ENCODE data around the gene HHIPL1. TPM values are rescaled to one million over a fixed set of nuclear protein-coding genes. Genes with fewer than 3 reads are reported as not detected.

HHIPL1 gene
- total and polyA plus RNA-seq, 2 donors (not counting 3 experiments of a cell fraction or from before 2014, with no cell fraction given), result 1.3 to 2.1 TPM

- H3K4me1 ChIP-seq (ENCODE audit: control insufficient read depth, extremely low read depth, insufficient read depth, low read length), result no peaks in the 10 kb centered on the region
- DNase-seq (ENCODE audit: low read depth, low spot score) (no peak), FAIRE-seq (no peak)
- H3K79me2 ChIP-seq (ENCODE audit: control insufficient read depth, insufficient read depth, low read length), result no peaks in the 10 kb centered on the region
- intact Hi-C loops (cut with micrococcal nuclease) (no loop called here), dilution Hi-C loops (cut with MboI; ENCODE audit: extremely low pct_ligation_motif_present, low sequenced_read_pairs) (no loop called here)
- H3K36me3 ChIP-seq (ENCODE audit: control insufficient read depth in 2 of 2, extremely low read depth in 1 of 2, insufficient read depth in 2 of 2, low read length in 2 of 2), result no peaks in the 10 kb centered on the region
- CTCF ChIA-PET, result interaction anchor here (0.8 kb wide), 1 partner anchor 12 kb away, joined by 3 read pairs; no protein-coding TSS in a partner anchor
- H3K4me2 ChIP-seq (ENCODE audit: insufficient read depth, low read length), result no peak overlapping the region
- H3K27me3 ChIP-seq (ENCODE audit: control insufficient read depth in 2 of 2, insufficient read depth in 2 of 2, low read length in 2 of 2), result peaks cover 0 to under 1% of the 10 kb centered on the region in 2 experiments
- TF ChIP-seq POLR2AphosphoS5 (IDR thresholded peaks at IDR 0.05; ENCODE audit: insufficient read depth, low read depth, low read length), result no peak
- TF ChIP-seq GATA2 (IDR thresholded peaks at IDR 0.05; ENCODE audit: insufficient read depth, insufficient read length, low read depth, low read length), result no peak
- TF ChIP-seq, protein P1, sequence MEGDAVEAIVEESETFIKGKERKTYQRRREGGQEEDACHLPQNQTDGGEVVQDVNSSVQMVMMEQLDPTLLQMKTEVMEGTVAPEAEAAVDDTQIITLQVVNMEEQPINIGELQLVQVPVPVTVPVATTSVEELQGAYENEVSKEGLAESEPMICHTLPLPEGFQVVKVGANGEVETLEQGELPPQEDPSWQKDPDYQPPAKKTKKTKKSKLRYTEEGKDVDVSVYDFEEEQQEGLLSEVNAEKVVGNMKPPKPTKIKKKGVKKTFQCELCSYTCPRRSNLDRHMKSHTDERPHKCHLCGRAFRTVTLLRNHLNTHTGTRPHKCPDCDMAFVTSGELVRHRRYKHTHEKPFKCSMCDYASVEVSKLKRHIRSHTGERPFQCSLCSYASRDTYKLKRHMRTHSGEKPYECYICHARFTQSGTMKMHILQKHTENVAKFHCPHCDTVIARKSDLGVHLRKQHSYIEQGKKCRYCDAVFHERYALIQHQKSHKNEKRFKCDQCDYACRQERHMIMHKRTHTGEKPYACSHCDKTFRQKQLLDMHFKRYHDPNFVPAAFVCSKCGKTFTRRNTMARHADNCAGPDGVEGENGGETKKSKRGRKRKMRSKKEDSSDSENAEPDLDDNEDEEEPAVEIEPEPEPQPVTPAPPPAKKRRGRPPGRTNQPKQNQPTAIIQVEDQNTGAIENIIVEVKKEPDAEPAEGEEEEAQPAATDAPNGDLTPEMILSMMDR (IDR thresholded peaks at IDR 0.05; ENCODE audit: extremely low read depth in 1 of 2, insufficient read depth in 1 of 2, low read depth in 1 of 2, low read length in 2 of 2), result no peak
- TF ChIP-seq EZH2 (IDR thresholded peaks at IDR 0.05; ENCODE audit: borderline replicate concordance, low read depth, low read length, severe bottlenecking), result no peak
- TF ChIP-seq MYC (IDR thresholded peaks at IDR 0.05; ENCODE audit: low read depth, low read length), result no peak
- no peak for TF ChIP-seq FOS (IDR thresholded peaks at IDR 0.05; ENCODE audit: borderline replicate concordance, insufficient read depth, low read length)
- TF ChIP-seq POLR2A (IDR thresholded peaks at IDR 0.05; ENCODE audit: low read depth, low read length), result no peak
- TF ChIP-seq MAX (IDR thresholded peaks at IDR 0.05; ENCODE audit: insufficient read depth, insufficient read length), result no peak
- TF ChIP-seq JUN (IDR thresholded peaks at IDR 0.05; ENCODE audit: borderline replicate concordance, insufficient read depth, insufficient read length, low read depth), result no peak
- POLR2A ChIA-PET, result no interaction called here
- no peak overlapping the region for H2AFZ ChIP-seq (ENCODE audit: low read depth, low read length)
- H3K9me1 ChIP-seq (replicated peaks; ENCODE audit: control insufficient read depth, extremely low read depth, insufficient read depth, low read length), result no peaks in the 10 kb centered on the region
- BruUV-seq (replicated peaks), result no TSS peak
- no peak overlapping the region for H3K27ac ChIP-seq (ENCODE audit: insufficient read depth, low read depth, low read length)
- no peak overlapping the region for H3K9ac ChIP-seq (replicated peaks; ENCODE audit: extremely low read depth, insufficient read depth, low read length)
- no peak overlapping the region for H3K4me3 ChIP-seq (replicated peaks in 1 of 3; ENCODE audit: insufficient read depth in 1 of 3, low read depth in 1 of 3, low read length in 3 of 3)
- no peaks in the 10 kb centered on the region for H4K20me1 ChIP-seq (replicated peaks; ENCODE audit: control insufficient read depth, extremely low read depth, insufficient read depth, low read length)
- no peaks in the 10 kb centered on the region for H3K9me3 ChIP-seq (replicated peaks; ENCODE audit: control insufficient read depth, insufficient read depth, low read length)
Measured at GRCh38 chr14:99666533-99666932, 21.6 kb downstream of the HHIPL1 start.

All from endothelial cell of umbilical vein (primary cell).